ENCODE measurements around the gene ZNF70. TPM values are rescaled to one million over a fixed set of nuclear protein-coding genes. Genes with fewer than 3 reads are reported as not detected.

Gene ZNF70
- total and polyA plus RNA-seq, 2 of the 13 experiments (the other 11 are each of a cell fraction or from before 2014, with no cell fraction given) = 0.62 to 3.6 TPM

DNA sequence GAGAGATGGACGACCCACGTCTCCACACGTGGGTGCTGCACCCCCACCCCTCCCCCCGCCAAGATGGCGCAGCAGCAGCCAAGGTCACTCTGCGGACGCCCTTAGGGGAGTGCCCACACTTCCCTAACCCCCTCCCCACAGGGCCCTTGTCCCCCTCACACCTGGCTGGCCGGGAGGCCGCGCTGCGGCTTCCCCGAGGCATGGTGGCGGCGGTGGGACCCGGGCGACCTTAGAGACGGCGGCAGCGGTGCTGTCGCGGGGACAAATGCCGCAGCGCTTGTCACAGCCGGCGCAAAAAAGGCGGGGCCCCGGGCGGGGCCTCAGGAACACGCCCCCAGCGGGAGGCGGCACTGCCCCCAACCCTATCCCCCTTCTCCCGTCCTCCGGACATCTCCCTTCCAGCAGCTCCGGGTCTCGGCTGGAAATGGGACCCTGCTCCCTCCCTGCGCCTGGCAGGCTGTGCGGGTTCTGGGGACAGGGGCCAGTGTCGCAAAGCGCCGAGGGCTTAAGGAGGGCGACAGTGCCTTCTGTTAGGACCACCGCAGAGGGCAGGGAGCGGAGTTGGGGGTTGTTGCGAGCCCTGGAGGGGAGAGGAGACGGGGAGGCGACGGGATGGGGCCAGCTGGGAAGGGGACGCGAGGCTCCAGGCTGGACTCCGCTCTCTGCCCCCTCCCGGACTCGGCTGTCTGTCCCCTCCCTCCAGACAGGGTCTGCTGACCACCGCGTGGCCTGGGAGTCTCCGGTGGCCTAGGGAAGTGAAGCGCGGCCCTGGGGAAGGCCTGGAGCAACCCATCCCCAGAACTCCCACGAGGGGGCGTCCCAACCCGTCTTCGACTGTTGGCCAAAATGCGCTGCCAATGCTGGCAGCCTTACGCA lies 17.0 kb upstream of the ZNF70 start, which contains the start of gene CHCHD10 (continued):
- TF ChIP-seq PITX1 (CRISPR knock-in tag; IDR thresholded peaks at IDR 0.05) = peak; percentile 42; the same call in 1 of the 2 replicates
- no peak for TF ChIP-seq HMG20B (CRISPR knock-in tag; conservative IDR thresholded peaks at IDR 0.05)
- TF ChIP-seq, protein P1, sequence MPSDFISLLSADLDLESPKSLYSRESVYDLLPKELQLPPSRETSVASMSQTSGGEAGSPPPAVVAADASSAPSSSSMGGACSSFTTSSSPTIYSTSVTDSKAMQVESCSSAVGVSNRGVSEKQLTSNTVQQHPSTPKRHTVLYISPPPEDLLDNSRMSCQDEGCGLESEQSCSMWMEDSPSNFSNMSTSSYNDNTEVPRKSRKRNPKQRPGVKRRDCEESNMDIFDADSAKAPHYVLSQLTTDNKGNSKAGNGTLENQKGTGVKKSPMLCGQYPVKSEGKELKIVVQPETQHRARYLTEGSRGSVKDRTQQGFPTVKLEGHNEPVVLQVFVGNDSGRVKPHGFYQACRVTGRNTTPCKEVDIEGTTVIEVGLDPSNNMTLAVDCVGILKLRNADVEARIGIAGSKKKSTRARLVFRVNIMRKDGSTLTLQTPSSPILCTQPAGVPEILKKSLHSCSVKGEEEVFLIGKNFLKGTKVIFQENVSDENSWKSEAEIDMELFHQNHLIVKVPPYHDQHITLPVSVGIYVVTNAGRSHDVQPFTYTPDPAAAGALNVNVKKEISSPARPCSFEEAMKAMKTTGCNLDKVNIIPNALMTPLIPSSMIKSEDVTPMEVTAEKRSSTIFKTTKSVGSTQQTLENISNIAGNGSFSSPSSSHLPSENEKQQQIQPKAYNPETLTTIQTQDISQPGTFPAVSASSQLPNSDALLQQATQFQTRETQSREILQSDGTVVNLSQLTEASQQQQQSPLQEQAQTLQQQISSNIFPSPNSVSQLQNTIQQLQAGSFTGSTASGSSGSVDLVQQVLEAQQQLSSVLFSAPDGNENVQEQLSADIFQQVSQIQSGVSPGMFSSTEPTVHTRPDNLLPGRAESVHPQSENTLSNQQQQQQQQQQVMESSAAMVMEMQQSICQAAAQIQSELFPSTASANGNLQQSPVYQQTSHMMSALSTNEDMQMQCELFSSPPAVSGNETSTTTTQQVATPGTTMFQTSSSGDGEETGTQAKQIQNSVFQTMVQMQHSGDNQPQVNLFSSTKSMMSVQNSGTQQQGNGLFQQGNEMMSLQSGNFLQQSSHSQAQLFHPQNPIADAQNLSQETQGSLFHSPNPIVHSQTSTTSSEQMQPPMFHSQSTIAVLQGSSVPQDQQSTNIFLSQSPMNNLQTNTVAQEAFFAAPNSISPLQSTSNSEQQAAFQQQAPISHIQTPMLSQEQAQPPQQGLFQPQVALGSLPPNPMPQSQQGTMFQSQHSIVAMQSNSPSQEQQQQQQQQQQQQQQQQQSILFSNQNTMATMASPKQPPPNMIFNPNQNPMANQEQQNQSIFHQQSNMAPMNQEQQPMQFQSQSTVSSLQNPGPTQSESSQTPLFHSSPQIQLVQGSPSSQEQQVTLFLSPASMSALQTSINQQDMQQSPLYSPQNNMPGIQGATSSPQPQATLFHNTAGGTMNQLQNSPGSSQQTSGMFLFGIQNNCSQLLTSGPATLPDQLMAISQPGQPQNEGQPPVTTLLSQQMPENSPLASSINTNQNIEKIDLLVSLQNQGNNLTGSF (CRISPR knock-in tag; IDR thresholded peaks at IDR 0.05) = no peak
- TF ChIP-seq, protein P2, sequence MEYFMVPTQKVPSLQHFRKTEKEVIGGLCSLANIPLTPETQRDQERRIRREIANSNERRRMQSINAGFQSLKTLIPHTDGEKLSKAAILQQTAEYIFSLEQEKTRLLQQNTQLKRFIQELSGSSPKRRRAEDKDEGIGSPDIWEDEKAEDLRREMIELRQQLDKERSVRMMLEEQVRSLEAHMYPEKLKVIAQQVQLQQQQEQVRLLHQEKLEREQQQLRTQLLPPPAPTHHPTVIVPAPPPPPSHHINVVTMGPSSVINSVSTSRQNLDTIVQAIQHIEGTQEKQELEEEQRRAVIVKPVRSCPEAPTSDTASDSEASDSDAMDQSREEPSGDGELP (IDR thresholded peaks at IDR 0.05; ENCODE audit: borderline replicate concordance, low read depth) = 0 out of 2 replicates have a peak, but pooled peaks have one; percentile 59
- TF ChIP-seq, protein P3, sequence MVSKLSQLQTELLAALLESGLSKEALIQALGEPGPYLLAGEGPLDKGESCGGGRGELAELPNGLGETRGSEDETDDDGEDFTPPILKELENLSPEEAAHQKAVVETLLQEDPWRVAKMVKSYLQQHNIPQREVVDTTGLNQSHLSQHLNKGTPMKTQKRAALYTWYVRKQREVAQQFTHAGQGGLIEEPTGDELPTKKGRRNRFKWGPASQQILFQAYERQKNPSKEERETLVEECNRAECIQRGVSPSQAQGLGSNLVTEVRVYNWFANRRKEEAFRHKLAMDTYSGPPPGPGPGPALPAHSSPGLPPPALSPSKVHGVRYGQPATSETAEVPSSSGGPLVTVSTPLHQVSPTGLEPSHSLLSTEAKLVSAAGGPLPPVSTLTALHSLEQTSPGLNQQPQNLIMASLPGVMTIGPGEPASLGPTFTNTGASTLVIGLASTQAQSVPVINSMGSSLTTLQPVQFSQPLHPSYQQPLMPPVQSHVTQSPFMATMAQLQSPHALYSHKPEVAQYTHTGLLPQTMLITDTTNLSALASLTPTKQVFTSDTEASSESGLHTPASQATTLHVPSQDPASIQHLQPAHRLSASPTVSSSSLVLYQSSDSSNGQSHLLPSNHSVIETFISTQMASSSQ (IDR thresholded peaks at IDR 0.05; ENCODE audit: low read depth) = no peak
- TF ChIP-seq, protein P3 (CRISPR knock-in tag; IDR thresholded peaks at IDR 0.05; ENCODE audit: borderline replicate concordance) = peak; percentile 70; the same call in 1 of the 2 replicates
- TF ChIP-seq, protein P4, sequence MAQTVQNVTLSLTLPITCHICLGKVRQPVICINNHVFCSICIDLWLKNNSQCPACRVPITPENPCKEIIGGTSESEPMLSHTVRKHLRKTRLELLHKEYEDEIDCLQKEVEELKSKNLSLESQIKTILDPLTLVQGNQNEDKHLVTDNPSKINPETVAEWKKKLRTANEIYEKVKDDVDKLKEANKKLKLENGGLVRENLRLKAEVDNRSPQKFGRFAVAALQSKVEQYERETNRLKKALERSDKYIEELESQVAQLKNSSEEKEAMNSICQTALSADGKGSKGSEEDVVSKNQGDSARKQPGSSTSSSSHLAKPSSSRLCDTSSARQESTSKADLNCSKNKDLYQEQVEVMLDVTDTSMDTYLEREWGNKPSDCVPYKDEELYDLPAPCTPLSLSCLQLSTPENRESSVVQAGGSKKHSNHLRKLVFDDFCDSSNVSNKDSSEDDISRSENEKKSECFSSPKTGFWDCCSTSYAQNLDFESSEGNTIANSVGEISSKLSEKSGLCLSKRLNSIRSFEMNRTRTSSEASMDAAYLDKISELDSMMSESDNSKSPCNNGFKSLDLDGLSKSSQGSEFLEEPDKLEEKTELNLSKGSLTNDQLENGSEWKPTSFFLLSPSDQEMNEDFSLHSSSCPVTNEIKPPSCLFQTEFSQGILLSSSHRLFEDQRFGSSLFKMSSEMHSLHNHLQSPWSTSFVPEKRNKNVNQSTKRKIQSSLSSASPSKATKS (CRISPR knock-in tag; IDR thresholded peaks at IDR 0.05) = no peak
- TF ChIP-seq, protein P5, sequence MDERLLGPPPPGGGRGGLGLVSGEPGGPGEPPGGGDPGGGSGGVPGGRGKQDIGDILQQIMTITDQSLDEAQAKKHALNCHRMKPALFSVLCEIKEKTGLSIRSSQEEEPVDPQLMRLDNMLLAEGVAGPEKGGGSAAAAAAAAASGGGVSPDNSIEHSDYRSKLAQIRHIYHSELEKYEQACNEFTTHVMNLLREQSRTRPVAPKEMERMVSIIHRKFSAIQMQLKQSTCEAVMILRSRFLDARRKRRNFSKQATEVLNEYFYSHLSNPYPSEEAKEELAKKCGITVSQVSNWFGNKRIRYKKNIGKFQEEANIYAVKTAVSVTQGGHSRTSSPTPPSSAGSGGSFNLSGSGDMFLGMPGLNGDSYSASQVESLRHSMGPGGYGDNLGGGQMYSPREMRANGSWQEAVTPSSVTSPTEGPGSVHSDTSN (CRISPR knock-in tag; IDR thresholded peaks at IDR 0.05) = no peak
- TF ChIP-seq ZNF776 (CRISPR knock-in tag; IDR thresholded peaks at IDR 0.05) = no peak; the same call in 1 of the 2 replicates
- TF ChIP-seq ZNF605 (CRISPR knock-in tag; IDR thresholded peaks at IDR 0.05) = no peak; the same call in 1 of the 2 replicates
- TF ChIP-seq HMG20A (CRISPR knock-in tag; IDR thresholded peaks at IDR 0.05; ENCODE audit: borderline replicate concordance) = no peak
- TF ChIP-seq ZNF431 (CRISPR knock-in tag; IDR thresholded peaks at IDR 0.05; ENCODE audit: borderline replicate concordance, low read depth) = peak; percentile 91
- TF ChIP-seq ZBTB7A (CRISPR knock-in tag; IDR thresholded peaks at IDR 0.05) = peak; percentile 89; the same call in 1 of the 2 replicates
- no peak for TF ChIP-seq ZNF773 (CRISPR knock-in tag; IDR thresholded peaks at IDR 0.05; ENCODE audit: borderline replicate concordance)
